HG02623 (cell line): Measurements from ENCODE around the gene SELENOO.
A peak's percentile ranks its signal among the peaks of the same experiment; 100 is the strongest.

Experiments
- ATAC-seq: cut with Tn5 transposase; IDR thresholded peaks from one replicate; pipeline ENCODE4 v1.9.1; 2021; ENCODE audit warnings: moderate library complexity; ENCODE audit not compliant: unreplicated experiment

Gene SELENOO

DNA sequence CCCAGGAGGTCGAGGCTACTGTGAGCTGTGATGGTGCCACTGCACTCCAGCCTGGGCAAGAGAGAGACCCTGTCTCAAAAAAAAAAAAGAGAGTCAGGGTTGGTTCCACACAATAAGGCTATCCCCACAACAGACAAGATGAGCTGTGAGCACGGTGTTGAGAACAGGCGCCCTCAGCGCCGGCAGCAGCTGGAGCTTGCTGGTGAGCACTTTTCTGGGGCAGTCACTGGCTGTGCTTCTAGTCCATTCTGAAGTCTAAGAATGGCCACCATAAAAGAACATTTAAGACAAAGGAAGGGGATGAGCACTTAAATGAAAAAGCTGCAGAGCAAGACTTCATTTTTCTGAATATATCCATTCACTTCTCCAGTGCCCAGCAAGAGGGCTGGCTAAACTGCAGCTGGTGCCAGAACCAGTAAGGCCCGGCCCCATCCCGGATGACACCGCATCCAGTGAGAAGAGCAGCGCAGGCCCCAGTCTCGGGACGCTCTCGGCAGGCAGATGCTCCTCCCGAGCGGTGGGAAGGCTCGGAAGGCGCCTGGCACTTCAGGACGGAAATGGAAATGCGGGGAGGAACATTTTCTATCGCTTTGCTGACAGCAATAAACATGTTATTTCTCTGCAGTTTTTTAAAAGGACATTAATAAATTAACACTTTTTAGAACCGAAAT, 31.8 kb downstream of the SELENOO start:
- no peak for ATAC-seq

DNA sequence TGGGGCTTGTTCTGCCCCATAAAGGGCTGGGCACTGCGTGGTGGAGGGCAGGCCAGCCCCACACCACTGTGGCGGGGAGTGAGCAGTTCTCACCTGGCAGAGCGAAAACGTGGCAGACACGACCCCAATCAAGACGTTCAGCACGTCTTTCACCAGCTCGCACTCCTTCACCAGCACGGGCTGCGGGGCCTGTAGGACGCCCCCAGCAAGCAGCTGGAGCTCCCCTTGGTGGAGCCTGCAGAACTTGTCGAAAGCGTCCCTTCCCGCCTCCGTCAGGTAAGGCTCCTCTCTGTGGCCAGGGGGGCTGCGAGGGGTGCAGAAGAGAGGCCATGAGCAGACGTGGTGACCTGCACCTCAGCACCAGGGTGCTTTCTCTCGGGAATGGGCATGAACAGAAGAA, 32.4 kb downstream of the SELENOO start:
- no peak for ATAC-seq

- no peak for ATAC-seq
These were observed 36.1 kb downstream of the SELENOO start for GRCh38 chr22:50236731-50237409.

- ATAC-seq, result no peak
These were observed 37.9 kb downstream of the SELENOO start for GRCh38 chr22:50238755-50239154.

DNA sequence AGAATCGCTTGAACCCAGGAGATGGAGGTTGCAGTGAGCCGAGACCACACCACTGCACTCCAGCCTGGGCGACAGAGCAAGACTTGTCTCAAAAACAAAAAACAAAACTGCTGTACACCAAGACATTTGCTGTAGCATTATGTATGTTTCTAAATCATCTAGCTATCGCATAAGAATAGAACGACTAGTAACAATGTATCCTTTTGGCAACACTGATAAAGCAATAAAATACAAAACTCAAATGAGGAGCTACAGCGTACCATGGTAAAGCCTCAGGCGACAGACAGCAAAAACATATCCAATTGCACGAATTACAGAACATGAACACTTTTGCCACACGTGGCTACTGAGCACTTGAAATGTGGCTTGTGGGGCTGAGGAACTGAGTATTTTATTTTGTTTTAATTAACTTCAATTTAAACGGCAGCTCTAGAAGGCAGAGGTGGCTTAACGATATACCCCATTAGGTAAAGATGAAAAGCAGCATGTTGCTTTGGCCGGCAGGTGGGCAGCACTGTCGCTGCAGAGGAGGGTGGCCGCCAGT, 41.7 kb downstream of the SELENOO start:
- no peak for ATAC-seq

GRCh38 chr22:50243685-50244419, 43.0 kb downstream of the SELENOO start:
- no peak for ATAC-seq

GRCh38 chr22:50244420-50245213, 43.8 kb downstream of the SELENOO start, which contains the start of gene TUBGCP6:
TSS of gene TUBGCP6 (minus strand) at chr22:50245023. CDS start at chr22:50244459, 564 bp downstream.
- peak; percentile 75 for ATAC-seq

DNA sequence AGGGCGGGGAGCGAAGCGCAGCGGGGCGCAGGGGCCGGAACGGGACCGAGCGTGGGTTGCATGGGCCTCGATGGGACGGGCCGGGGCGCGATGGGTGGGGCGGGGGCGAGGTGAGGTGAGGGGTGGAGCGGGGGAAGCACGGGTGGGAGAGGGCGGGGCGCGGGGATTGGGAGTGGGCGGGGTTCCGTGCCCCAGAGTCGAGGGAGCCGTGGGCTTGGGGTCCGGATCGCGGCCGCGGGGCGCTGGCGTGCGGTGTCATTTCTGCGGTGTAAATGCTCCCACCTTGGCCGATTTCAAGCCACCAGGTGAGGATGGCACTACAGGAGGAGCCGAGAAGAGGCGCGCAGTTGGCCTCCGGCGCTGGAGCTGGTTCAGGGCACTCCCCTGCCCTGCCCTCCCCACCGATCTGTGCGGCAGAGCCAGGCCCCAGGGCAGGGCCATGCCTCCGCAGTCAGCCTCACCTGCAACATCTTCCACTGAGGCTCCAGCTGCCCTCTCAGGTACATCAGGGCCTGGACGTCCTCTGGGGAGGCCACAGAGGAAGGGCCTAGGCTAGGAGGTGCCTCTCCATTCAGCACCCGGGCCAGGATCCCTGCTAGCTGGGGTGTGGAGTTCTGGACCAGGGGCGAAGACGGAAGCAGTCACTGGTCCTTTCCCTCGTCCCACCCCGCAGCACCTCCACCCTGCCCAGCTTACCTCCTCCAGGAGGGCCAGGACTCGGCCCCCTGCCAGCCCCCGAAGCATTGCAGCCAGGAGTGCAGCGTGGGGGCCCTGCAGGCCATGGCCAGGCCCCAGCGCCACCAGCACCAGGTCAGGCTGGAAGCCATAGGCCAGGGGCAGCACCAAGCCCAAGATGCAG, 44.6 kb downstream of the SELENOO start:
- ATAC-seq, result no peak

GRCh38 chr22:50246242-50247175, 45.7 kb downstream of the SELENOO start:
- no peak for ATAC-seq

DNA sequence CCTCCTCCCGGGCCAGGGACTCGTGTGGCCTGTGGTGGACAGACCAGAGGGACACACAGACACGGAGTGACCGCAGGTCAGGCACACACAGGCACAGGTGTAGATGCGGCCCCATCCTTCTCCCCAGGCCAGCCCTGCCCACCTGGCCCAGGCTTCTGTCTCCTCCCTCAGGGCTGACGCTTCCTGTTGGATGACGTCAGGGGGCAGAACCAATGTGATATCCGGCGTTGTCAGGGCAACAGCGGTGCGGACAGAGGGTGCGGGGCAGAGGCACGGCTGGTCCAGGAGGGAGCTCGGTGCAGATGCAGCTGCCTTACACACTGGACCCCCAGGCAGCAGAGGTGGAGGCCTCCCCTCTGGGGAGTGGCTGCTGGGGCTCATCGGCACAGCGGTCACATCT, 46.9 kb downstream of the SELENOO start:
- no peak for ATAC-seq

GRCh38 chr22:50248196-50249081, 47.6 kb downstream of the SELENOO start:
- ATAC-seq, result no peak

DNA sequence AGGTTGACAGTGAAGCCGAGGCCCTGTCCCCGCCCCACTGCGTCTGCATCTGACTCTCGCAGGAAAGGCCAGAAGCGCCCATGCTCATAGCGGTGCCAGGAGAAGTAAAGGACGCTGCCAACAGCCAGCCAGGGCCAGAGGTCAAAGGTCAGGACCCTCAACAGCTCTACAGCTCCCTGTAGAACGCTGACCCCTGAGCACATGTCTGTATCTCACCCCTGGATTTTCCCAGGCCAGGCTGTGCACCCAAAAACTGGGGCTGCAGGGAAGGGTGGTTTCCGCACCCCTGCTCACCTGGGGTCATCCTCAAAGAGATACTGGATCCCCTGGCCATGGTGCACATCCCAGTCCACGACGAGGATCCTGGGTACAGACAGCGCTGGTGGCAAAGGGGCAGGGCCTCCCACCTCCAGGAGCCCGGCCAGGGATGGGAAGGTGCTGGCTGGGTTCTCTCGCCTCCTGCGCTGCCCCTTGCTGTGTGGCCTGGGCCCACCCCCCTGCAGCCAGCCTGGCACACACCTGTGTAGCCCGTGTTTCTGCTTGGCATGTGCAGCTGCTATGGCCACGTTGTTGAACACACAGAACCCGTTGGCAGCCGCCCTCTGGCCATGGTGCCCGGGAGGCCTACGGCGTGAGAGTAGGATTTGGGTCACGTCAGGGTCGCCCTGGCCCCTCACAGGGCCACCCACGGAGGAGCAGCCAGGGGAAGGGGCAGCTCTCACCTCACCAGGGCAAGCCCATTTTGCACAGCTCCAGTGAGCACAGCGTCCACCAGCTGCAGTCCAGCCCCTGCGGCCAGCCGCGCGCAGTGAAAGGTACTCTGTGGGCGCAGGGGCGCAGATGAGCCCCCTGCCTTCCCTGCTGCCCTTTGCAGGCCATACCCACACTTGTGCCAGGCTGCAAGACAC, 48.8 kb downstream of the SELENOO start:
- no peak for ATAC-seq

DNA sequence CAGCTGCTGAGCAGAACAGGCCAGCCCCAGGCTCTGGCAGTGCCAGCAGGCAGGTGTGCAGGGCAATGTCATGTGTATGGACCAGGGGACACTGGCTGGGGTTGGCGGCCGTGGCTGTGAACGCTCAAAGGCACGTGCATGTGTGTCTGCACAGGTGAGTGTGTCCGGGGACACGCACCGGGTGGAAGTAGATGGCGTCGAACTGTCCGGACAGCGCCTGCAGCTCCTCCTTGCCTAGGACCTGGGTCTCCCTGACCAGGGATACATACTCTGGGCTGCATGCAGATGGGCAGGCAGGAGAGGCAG, 49.4 kb downstream of the SELENOO start:
- no peak for ATAC-seq

DNA sequence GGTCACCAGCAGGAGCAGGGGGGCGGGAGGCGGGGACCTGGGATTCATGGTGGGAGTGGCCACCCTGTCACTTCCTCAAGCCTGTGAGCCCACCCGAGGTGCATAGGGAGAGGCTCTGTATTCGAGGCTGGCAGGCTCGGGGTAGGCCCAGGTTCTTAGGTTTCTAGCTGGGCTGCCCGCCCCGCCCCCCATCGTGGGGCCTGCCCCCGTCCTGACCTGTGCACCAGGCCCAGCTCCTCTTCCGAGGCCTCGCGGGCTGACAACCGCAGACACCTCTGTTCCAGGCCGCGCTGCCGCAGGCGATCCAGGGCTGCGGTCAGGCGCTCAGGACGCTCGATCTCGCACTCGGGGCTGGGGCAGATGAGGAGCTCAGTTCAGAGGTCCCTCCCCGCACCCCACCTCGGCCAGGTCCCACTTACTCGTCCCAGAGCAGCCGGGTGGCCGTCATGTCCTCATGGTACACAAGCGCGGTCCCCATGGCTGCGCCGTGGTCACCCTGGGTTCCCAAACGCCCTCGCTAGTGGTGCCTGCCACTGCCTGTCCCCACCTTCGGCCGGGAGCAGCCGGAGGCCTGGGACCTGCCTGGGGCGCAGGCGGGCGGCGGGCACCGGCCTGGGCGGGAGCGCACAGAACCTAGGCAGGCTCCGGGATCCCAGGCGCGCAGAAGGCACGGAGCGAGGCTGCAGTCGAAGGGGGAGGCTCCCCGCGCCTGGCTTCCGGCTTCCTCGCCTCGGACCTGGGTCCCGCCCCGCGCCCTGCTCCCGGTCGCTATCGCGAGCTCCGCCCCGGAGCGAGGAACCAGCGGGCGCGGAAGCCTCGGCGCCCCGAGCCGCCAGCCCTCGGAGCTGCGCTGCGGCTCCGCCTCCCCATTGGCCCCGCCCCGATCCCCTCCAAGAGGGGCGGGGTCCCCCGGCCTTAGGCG, 50.0 kb downstream of the SELENOO start, which contains the start of gene HDAC10:
Gene HDAC10 (minus strand): TSS at position 711 of the 922 bp plus-strand sequence. CDS start 233 bp downstream, at position 478.
- ATAC-seq, result peak; percentile 42

- no peak for ATAC-seq
These were observed 50.8 kb downstream of the SELENOO start for GRCh38 chr22:50251477-50252081.
